Breast epithelium (tissue), 3 donors: Measurements from ENCODE around the gene OR14I1.

Experiments used
- CTCF ChIP-seq, 3 donors: fragments of 450-650 bp; IDR thresholded peaks; one replicate each; pipeline ENCODE4 v1.5.1; 2016 to 2017; ENCODE audit warnings: antibody characterized with exemption in 3 of 3, mild to moderate bottlenecking in 3 of 3, moderate library complexity in 3 of 3
- POLR2A ChIP-seq: fragments of 450-650 bp; IDR thresholded peaks from one replicate; pipeline ENCODE4 v1.6.1; 2016; ENCODE audit warnings: antibody characterized with exemption, mild to moderate bottlenecking, moderate library complexity

- no peak for TF ChIP-seq CTCF (IDR thresholded peaks at IDR 0.05)
- no peak for TF ChIP-seq POLR2A
These were observed 48.6 kb upstream of the OR14I1 start for GRCh38 chr1:248751142-248751541.
